ENCODE data around the gene ELOVL6.

GRCh38 chr4:110005461-110006056 is 192.9 kb downstream of the ELOVL6 start:
- TF ChIP-seq POLR2A (IDR thresholded peaks at IDR 0.05) (no peak), POLR2AphosphoS5 (IDR thresholded peaks at IDR 0.05) (no peak)
- TF ChIP-seq, protein P1, sequence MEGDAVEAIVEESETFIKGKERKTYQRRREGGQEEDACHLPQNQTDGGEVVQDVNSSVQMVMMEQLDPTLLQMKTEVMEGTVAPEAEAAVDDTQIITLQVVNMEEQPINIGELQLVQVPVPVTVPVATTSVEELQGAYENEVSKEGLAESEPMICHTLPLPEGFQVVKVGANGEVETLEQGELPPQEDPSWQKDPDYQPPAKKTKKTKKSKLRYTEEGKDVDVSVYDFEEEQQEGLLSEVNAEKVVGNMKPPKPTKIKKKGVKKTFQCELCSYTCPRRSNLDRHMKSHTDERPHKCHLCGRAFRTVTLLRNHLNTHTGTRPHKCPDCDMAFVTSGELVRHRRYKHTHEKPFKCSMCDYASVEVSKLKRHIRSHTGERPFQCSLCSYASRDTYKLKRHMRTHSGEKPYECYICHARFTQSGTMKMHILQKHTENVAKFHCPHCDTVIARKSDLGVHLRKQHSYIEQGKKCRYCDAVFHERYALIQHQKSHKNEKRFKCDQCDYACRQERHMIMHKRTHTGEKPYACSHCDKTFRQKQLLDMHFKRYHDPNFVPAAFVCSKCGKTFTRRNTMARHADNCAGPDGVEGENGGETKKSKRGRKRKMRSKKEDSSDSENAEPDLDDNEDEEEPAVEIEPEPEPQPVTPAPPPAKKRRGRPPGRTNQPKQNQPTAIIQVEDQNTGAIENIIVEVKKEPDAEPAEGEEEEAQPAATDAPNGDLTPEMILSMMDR (IDR thresholded peaks at IDR 0.05): peak; percentile 54 to 67 (median 61)

Measured in transverse colon (tissue), 4 donors.